Fibroblast of skin of abdomen (primary cell): ENCODE measurements around the gene CSPG5.

Experiments
- DNase-seq: peaks from one replicate; pipeline ENCODE4 v3.0.0-alpha.2; 2013

Gene CSPG5

GRCh38 chr3:47586746-47587145, 8.1 kb upstream of the CSPG5 start:
- peak; percentile 7 for DNase-seq

DNA sequence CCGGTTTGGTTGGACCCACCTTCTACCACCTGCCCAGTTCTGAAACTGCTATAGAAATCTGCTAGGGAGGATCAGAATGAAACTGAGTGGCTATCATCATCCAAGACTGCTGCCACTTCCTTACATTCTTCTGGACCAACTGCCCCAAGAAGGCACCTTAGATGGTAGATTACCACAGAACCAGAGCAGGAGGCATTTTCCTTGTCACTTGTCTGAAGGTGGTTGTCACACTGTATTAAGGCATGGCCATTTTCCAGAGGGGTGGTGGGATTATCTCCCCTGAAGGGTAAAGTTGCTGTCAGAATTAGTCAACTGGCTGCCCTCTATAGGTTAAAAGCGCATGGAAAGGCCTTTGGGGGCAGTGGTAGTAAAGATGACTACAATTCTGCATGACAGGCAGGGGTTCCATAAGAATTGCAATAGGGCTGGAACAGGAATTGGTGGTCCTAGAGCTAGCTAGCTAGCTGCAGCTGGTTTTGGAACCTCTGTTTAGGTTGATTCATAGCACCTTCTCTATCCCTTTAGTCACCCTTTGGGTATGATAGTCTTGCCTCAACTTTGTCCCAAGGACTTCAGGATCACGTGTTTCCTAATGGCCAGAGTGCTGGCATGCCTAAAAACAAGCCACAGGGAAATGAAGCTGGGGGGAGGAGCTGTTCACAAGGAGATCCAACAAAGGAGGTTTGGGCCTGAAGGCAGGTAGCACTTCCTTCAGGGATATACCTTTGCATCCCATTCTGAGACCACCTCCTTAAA, 4.8 kb upstream of the CSPG5 start:
- DNase-seq: no peak

DNA sequence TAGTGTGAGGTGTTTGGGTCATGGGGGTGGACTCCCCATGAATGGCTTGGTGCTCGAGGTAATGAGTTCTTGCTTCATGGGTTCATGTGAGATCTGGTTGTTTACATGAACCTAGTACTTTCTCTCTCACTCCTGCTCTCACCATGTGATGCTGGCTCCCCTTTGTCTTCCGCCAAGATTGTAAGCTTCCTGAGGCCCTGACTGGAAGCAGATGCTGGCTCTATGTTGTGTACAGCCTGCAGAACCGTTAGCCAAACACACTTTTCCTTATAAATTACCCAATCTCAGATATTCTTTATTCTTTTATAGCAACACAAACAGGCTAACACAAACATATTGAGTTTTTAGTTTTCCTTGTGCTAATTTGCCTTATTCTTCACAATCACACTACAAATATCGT, 3.2 kb upstream of the CSPG5 start:
- DNase-seq: no peak

- DNase-seq: no peak
Measured at GRCh38 chr3:47581422-47581821, 2.8 kb upstream of the CSPG5 start.

- DNase-seq: no peak
Measured at GRCh38 chr3:47580481-47580880, 1.8 kb upstream of the CSPG5 start.

DNA sequence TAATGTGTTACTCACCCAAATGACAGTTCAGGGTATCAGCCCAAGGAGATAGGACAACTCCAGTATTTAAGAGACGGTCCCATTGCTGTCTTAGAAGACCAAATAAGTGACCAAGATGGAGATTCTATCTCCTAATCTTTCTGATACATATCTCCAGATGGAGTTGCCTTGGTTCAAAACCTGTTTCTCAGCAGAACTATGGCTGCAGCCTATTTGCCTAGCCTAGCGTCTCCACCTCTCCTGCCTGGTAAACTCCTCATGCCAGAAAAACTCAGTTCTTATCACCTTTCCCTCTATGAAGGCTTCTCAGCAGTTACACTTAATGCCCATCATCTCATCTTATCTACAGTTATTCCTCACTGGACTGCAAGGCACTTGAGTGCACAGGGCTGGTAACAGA, 1.2 kb upstream of the CSPG5 start:
- no peak for DNase-seq

GRCh38 chr3:47578119-47578632, 489 bp downstream of the CSPG5 start:
- DNase-seq: no peak

DNA sequence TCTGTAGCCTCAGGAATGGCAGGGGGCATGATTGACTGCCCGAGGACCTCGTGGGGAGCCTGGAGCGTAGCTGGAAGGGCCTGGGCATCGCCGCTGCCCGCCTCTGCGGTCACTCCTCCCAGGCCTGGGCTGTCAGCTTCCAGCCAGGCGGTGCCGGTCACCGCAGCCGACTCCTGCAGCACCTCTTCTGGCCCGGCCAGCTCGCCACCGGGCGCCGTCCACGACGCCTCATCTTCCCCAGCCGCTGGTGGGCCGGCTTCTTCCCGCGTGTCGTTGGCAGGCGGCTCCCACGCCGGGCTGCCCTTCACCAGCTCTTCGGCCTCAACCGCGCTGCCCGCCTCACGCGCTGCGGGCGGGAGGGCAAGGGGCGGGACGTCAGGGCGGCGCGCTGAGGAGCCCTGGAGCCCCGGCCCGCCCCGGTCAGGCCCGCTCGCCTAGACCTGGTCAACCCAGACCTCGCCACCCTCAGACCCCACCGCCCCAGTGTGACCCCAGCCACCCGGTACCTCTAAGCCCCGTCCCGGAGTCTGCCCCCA, 1.0 kb downstream of the CSPG5 start:
- DNase-seq: no peak

DNA sequence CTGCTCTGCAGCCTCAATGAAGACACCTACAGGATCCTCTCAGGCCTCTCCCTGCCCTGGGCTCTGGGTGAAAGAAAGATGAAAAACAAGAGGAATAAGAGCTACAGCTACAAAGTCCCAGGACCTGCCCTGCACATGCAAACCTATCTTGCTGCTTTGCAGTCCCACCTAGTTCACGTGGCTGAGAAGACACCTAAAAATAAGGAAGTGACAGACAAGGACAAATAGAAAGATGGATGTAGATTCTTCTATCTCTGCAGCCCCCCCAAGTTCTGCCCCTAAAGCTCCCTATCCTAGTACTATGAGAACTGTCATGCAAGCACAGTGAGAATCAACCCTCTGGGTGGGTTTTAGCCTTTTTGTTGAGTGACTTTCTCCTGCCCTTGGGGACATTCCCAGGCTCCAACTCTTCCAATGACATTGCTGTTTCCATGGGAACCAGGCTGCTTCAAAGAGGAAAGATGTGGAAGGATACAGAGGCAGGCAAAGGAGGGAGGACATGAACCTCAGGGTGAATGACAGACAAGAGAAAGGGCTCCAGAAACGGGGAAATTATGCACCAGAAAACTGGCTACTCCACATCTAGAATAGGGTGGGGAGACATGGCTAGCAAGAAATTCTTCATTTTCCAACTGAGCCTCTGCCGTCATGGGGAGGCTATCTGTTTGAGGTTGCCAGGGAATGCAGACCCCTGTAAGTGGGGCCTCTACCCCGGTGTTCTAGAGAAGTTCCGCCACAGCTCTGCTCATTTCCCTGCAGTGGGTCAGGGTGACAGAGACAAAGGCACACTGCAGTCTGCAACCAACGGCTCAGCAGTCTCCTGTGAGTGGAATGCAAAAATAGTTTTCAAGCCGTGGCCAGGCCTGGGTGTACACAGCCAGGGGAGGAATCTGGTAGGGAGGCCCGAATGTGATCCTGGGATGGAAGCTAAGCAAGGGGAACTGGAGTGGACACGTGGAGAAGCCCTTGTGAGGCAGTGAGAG, 5.2 kb downstream of the CSPG5 start:
- DNase-seq: no peak

DNA sequence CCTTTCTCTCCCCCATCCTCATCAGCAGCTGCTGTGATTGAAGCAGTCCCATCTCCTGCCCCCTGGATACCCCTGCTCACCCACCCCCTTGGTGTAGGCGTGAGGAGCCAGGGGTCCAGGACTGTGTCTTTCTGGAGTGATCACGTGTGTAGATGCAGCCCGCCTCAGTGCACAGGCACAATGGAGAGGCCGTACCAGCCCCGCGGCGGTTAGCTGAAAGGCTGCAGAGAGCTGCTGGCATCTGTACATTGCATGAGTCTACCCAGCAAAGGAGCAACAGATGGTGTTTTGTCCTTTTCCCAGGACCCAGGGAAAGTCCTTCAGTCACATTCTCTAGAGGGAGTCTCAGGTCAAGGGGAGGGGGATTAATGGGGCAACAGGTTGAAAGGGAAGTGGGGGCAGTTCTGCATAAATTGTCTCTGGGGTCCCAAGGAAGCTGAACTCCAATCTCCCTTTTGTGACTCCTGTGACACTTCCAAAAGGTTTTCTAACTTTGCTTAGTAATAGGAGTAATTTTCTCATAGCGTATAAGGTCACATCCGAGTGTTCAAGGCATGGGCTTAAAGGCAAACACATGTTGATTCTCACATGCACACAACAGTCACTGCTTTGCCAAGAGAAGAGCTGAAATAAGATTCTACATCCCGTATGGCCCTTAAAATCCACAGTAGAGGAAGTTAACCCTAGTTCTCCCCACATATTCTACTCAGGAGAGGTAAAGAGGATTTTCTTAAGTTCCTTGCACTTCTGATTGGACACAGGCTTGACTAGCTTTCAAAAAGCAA, 7.1 kb downstream of the CSPG5 start:
- DNase-seq: no peak

DNA sequence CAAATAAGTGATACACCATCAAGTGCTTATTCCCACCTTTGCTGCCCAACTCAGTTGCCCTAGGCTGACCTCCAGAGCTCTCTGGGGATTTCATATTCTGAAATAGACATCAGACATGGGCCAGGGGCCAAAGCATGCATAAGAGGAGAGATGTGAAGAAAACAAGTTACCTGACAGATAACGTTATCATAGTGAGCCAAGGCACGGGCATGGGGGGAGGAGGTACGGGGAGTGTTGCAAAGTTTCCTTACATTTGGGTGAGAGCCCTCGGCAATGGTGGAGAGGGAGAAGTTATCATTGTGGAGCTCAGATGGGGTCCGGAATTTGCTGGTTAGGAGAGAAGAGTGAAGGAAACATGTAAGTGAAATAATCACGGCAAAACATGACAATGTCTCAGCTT, 9.8 kb downstream of the CSPG5 start:
- DNase-seq: no peak

- DNase-seq: no peak
Measured at GRCh38 chr3:47567149-47567548, 11.5 kb downstream of the CSPG5 start.

DNA sequence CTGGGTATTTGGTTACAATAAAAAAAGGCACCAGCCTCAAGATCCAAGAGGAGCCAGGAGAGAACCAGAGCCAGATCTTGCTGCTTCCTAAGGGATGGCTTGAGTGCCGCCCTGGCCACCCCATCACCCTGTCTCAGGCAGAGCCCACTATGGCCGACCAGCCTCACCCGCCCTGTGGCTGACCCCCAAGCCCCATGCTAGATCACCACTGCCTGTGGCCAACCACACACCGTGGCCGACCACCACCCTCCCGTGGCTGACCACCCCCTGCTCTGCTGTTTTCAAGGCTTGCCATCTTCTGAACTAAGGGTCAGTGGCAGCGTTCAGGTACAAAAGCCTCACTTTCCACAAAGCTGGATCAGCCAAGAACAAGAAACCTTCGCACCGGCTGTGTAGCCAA, 12.0 kb downstream of the CSPG5 start:
- DNase-seq: no peak

DNA sequence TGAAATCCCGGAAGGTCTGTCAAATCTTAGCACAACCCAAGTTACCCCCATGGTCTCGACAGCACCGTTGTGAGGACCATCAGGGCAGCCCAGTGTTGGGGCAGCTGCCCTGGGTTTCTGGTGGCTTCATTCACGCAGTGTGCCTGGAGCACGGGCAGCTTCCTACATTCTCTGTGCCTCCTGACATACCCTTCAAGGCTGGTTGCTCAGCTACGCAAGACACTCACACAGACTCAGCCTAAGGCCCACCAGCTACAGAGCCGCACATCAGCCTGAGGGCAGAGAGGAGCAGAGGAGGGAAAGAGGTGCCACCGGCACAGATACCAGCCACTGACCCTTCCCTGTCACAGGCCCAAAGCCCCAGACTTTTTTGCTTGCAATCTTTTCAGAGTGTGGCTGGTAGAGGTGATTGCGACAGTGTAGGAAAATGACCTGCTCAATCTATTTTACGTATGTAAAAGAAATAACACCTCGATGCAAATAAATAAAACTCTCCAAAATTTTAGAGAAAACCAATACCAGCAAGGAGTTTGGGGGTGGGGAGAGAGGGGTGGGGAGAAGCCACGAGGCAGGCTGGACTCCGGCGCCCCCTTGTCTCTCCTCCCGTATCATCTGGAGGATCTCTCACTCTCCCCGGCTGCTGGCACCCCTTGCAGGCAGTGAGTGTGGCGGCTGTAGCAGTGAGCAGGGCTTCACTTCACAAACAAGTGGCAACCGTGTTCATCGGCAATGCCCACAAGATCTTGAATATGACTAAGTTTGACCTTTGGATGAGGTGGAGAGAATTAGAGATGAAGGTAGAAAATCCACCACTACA, 12.7 kb downstream of the CSPG5 start:
- no peak for DNase-seq

DNA sequence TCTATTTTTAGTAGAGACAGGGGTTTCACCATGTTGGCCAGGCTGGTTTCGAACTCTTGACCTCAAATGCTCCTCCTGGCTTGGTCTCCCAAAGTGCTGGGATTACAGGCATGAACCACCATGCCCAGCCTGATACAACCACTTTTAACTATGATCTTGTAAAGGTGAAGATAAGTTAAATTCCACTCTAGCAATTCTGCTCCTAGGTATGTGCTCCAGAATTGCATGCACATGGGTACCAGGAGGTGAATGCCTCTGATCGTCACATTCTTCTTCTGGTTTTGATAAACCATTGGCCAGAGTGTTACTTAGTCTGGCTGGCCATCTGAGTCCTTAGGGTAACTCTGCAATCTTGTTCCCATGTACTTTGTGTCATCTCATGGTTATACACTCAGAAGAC, 22.3 kb downstream of the CSPG5 start:
- DNase-seq: no peak

- DNase-seq: no peak
Measured at GRCh38 chr3:47554335-47554734, 24.3 kb downstream of the CSPG5 start.

- DNase-seq: no peak
Measured at GRCh38 chr3:47553407-47553806, 25.3 kb downstream of the CSPG5 start.

DNA sequence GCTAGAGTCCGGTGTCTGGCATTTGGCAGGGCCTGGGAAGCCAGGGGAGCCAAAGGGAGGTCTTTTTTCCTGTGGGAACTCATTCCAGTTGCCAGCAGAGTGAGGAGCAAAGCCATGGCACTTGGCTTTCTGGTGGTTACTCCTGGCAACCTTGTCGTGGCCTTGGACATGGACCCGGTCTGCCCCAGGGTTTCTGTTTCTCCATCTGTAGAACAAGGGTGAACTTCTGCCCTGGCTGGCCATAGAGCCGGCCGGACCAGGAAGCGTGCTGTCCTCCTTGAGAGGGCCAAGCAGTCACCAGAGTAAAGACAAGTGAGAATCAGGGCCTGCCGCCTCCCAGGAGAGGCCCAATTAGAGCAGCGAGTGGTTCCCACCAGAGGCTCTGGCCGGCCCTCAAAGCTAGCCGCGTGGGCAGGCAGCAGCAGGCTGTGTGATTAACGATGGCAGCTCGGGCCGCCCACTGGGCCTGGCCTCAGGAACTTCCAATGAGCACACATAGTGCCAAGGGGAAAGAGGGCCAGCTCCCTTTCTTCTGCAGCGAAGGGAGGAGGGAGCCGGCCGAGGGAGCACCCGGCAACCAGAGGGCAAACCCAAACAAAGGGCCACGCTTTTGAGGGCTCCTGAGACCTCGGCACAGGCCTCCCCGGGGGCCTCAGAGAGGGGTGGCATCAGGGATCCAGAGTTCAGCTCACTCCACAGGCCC, 36.0 kb downstream of the CSPG5 start:
- peak; percentile 17 for DNase-seq

DNA sequence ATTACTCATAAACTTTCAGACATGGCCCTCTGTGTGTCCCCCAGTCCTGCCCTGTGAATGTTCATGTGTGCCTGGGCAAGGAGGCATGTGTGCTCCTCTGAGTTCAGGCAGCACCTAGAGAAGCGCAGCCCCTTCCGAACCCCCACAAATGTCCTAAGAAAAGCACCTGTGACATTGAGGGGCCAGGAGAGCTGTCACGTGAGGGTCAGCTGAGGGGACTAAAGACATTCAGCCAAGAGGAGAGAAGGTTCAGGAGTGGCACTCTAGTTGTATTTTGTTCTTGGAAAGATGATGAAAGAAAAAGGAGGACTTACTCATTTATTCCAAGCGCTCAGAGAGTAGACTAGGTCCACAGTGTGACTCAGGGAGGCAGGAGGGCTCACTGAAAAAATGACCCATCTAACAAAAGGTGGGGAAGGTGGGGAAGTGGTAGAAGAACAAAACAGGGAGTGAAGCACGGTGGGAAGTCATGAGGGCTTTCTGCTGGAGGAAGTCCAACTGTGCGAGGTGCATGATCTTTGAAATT, 37.0 kb downstream of the CSPG5 start:
- no peak for DNase-seq

DNA sequence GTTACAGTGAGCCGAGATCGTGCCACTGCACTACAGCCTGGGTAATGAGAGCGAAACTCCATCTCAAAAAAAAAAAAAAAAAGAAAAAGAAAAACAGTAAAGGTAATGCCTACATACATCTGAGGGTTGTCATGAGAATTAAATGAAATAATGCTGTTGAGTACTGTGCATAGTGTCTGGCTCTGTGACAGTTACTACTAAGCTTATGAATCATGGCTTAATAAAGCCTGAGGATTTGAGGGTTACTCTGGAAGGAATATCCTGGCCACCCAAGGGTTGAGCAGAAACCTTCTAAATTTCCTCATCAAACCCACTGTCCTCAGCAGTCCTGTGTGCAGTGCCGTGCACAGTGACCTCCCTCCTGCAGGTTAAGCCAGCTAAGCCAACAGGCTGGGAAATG, 38.4 kb downstream of the CSPG5 start:
- DNase-seq: peak; percentile 9

DNA sequence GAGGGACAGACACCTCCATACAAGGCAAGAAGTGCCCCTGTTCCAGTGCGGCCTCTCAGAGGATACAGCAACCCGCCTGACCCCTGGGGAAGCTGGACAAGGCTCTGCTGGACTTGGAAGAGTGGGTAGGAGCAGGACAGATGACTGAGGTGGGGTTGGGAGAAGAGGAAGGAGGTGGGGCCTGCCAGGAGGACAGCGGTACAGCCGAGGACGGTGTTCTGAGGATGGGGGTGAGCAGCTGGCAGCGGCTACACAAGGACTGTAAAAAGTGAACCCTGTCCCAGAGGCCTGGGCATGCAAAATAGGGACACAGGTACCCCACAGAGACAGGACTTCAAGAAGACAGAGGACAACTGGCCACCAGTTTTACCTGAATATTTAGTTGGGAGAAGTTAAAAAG, 41.7 kb downstream of the CSPG5 start:
- DNase-seq: no peak
